ENCODE data around the gene IPCEF1. TPM values are rescaled to one million over a fixed set of nuclear protein-coding genes. Genes with fewer than 3 reads are reported as not detected.

IPCEF1 gene
- polyA plus RNA-seq, 1 donor (not counting 4 experiments of a cell fraction or from before 2014, with no cell fraction given), result 0.21 TPM

GRCh38 chr6:154325142-154325541 is 31.5 kb downstream of the IPCEF1 start:
- Histone ChIP-seq H3K36me3 (ENCODE audit: control insufficient read depth in 2 of 2, extremely low read depth in 1 of 2, insufficient read depth in 2 of 2, low read length in 2 of 2) (no peaks in the 10 kb centered on the region), H3K27me3 (ENCODE audit: control insufficient read depth, extremely low read depth, insufficient read depth, low read length) (no peaks in the 10 kb centered on the region), H2AFZ (ENCODE audit: control insufficient read depth, low read length) (no peak overlapping the region), H3K4me1 (ENCODE audit: control insufficient read depth, extremely low read depth, insufficient read depth, low read length) (no peaks in the 10 kb centered on the region), H3K9me1 (ENCODE audit: control insufficient read depth, extremely low read depth, insufficient read depth, low read length) (no peaks in the 10 kb centered on the region), H3K9ac (ENCODE audit: control insufficient read depth, extremely low read depth, insufficient read depth, low read length) (no peak overlapping the region), H3K9me3 (ENCODE audit: control insufficient read depth, low read depth, low read length) (no peaks in the 10 kb centered on the region), H4K20me1 (ENCODE audit: control insufficient read depth, extremely low read depth, insufficient read depth, low read length) (no peaks in the 10 kb centered on the region), H3K4me3 (ENCODE audit: control insufficient read depth in 2 of 3, extremely low read depth in 1 of 3, insufficient read depth in 2 of 3, low read depth in 1 of 3, low read length in 3 of 3) (no peak overlapping the region), H3K27ac (ENCODE audit: control insufficient read depth, insufficient read depth, low read length) (no peak overlapping the region), H3K79me2 (ENCODE audit: control insufficient read depth, insufficient read depth, low read length) (no peaks in the 10 kb centered on the region), H3K4me2 (ENCODE audit: control insufficient read depth, extremely low read depth, insufficient read depth, low read depth, low read length) (no peak overlapping the region)
- TF ChIP-seq EZH2 (IDR thresholded peaks at IDR 0.05; ENCODE audit: low read length) (no peak), CTCF (optimal IDR thresholded peaks at IDR 0.05 in 1 of 3, IDR thresholded peaks at IDR 0.05 in 1 of 3, conservative IDR thresholded peaks at IDR 0.05 in 1 of 3; ENCODE audit: extremely low read depth in 1 of 3, insufficient read depth in 2 of 3, low read length in 3 of 3) (no peak)
- DNase-seq (ENCODE audit: low read depth, low spot score) (no peak), FAIRE-seq (no peak)
- dilution Hi-C loops (cut with MboI; ENCODE audit: extremely low pct_ligation_motif_present, low sequenced_read_pairs), result loop anchor here (25.0 kb wide), 1 partner anchor 163 kb away; no protein-coding TSS in a partner anchor

DNA sequence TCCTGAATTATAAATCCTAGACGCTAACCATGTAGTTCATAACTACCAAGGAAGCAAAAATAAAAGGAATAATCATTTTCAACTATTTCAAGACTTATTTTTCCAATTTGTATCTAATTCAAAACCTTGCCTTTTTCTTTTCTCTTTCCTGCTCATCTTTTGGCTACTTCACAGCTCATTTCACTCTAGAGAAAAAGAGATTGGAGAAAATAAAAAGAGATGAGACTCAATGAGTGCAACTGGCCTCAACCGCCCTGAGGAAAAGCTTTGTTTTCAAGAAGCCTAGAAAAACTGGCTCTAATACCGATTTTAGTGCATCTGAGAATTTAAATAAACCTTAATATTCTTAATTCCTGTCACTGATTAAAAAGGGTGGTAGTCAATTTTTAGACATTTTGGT is 36.4 kb downstream of the IPCEF1 start:
- no peak overlapping the region for H3K9ac ChIP-seq (ENCODE audit: control insufficient read depth, extremely low read depth, insufficient read depth, low read length)

More for the DNA sequence above, 36.4 kb downstream of the IPCEF1 start:
- dilution Hi-C loops (cut with MboI; ENCODE audit: extremely low pct_ligation_motif_present, low sequenced_read_pairs), result no loop called here
- FAIRE-seq (no peak), DNase-seq (ENCODE audit: low read depth, low spot score) (no peak)
- H3K9me3 ChIP-seq (ENCODE audit: control insufficient read depth, low read depth, low read length), result no peaks in the 10 kb centered on the region
- H4K20me1 ChIP-seq (ENCODE audit: control insufficient read depth, extremely low read depth, insufficient read depth, low read length), result no peaks in the 10 kb centered on the region
- no peak overlapping the region for H3K4me2 ChIP-seq (ENCODE audit: control insufficient read depth, extremely low read depth, insufficient read depth, low read depth, low read length)
- H3K27me3 ChIP-seq (ENCODE audit: control insufficient read depth, extremely low read depth, insufficient read depth, low read length), result no peaks in the 10 kb centered on the region
- TF ChIP-seq CTCF (optimal IDR thresholded peaks at IDR 0.05 in 1 of 3, IDR thresholded peaks at IDR 0.05 in 1 of 3, conservative IDR thresholded peaks at IDR 0.05 in 1 of 3; ENCODE audit: extremely low read depth in 1 of 3, insufficient read depth in 2 of 3, low read length in 3 of 3) (no peak), EZH2 (IDR thresholded peaks at IDR 0.05; ENCODE audit: low read length) (no peak)
- no peaks in the 10 kb centered on the region for H3K4me1 ChIP-seq (ENCODE audit: control insufficient read depth, extremely low read depth, insufficient read depth, low read length)
- H3K27ac ChIP-seq (ENCODE audit: control insufficient read depth, insufficient read depth, low read length), result no peak overlapping the region
- H3K9me1 ChIP-seq (ENCODE audit: control insufficient read depth, extremely low read depth, insufficient read depth, low read length), result no peaks in the 10 kb centered on the region
- H2AFZ ChIP-seq (ENCODE audit: control insufficient read depth, low read length), result no peak overlapping the region
- H3K4me3 ChIP-seq (ENCODE audit: control insufficient read depth in 2 of 3, extremely low read depth in 1 of 3, insufficient read depth in 2 of 3, low read depth in 1 of 3, low read length in 3 of 3), result no peak overlapping the region
- H3K79me2 ChIP-seq (ENCODE audit: control insufficient read depth, insufficient read depth, low read length), result no peaks in the 10 kb centered on the region
- H3K36me3 ChIP-seq (ENCODE audit: control insufficient read depth in 2 of 2, extremely low read depth in 1 of 2, insufficient read depth in 2 of 2, low read length in 2 of 2), result no peaks in the 10 kb centered on the region

Measured in keratinocyte (primary cell).